HepG2 (cell line): Measurements from ENCODE around the gene MYADML2. TPM values are rescaled to one million over a fixed set of nuclear protein-coding genes. Genes with fewer than 3 reads are reported as not detected.
A peak's percentile ranks its signal among the peaks of the same experiment; 100 is the strongest.

Experiments
- BATF2 ChIP-seq: sonication (generic); formaldehyde crosslinking; IDR thresholded peaks from 2 replicates; pipeline ENCODE4 v1.8.0; 2022; ENCODE audit warnings: mild to moderate bottlenecking, missing genetic modification reagents, moderate library complexity
- GATAD2A ChIP-seq: IDR thresholded peaks from 2 replicates; pipeline ENCODE4 v1.6.1; 2016
- HBP1 ChIP-seq: IDR thresholded peaks from 2 replicates; pipeline ENCODE4 v1.6.1; 2016; ENCODE audit warnings: low read depth, control low read depth
- MBD4 ChIP-seq: IDR thresholded peaks from 2 replicates; pipeline ENCODE4 v1.6.1; 2012; ENCODE audit warnings: low read length, inconsistent platforms, borderline replicate concordance
- NCOA5 ChIP-seq: sonication (generic); formaldehyde crosslinking; IDR thresholded peaks from 2 replicates; pipeline ENCODE4 v1.4.0; 2020; ENCODE audit warnings: missing genetic modification reagents
- PHB2 ChIP-seq: fragments of 450-650 bp; IDR thresholded peaks from 2 replicates; pipeline ENCODE4 v1.6.1; 2018; ENCODE audit not compliant: partially characterized antibody
- SNAPC5 ChIP-seq: sonication (generic); formaldehyde crosslinking; IDR thresholded peaks from 2 replicates; pipeline ENCODE4 v1.8.1; 2023; ENCODE audit warnings: mild to moderate bottlenecking, missing genetic modification reagents, borderline replicate concordance
- TMF1 ChIP-seq: sonication (generic); formaldehyde crosslinking; IDR thresholded peaks from 2 replicates; pipeline ENCODE4 v1.8.1; 2022; ENCODE audit warnings: low read depth, missing genetic modification reagents
- ZBTB39 ChIP-seq: sonication (generic); formaldehyde crosslinking; IDR thresholded peaks from 2 replicates; pipeline ENCODE4 v1.5.0; 2020; ENCODE audit warnings: missing genetic modification reagents
- ZBTB7A ChIP-seq: sonication (generic); formaldehyde crosslinking; IDR thresholded peaks from 2 replicates; pipeline ENCODE4 v1.8.0; 2022; ENCODE audit warnings: mild to moderate bottlenecking, missing genetic modification reagents
- ZMYM4 ChIP-seq: sonication (generic); formaldehyde crosslinking; IDR thresholded peaks from 2 replicates; pipeline ENCODE4 v1.8.1; 2023; ENCODE audit warnings: mild to moderate bottlenecking, missing genetic modification reagents
- ZNF160 ChIP-seq: sonication (generic); formaldehyde crosslinking; IDR thresholded peaks from 2 replicates; pipeline ENCODE4 v1.8.0; 2022; ENCODE audit warnings: mild to moderate bottlenecking, inconsistent platforms, missing genetic modification reagents
- ZNF484 ChIP-seq: sonication (generic); formaldehyde crosslinking; IDR thresholded peaks from 2 replicates; pipeline ENCODE4 v1.5.1; 2020; ENCODE audit warnings: mild to moderate bottlenecking, low read depth, missing genetic modification reagents, borderline replicate concordance
- ZNF558 ChIP-seq: sonication (generic); formaldehyde crosslinking; IDR thresholded peaks from 2 replicates; pipeline ENCODE4 v1.9.0; 2022; ENCODE audit warnings: mild to moderate bottlenecking, missing genetic modification reagents, borderline replicate concordance
- ZNF605 ChIP-seq: sonication (generic); formaldehyde crosslinking; IDR thresholded peaks from 2 replicates; pipeline ENCODE4 v1.8.0; 2022; ENCODE audit warnings: mild to moderate bottlenecking, missing genetic modification reagents
- ZNF670 ChIP-seq: sonication (generic); formaldehyde crosslinking; IDR thresholded peaks from 2 replicates; pipeline ENCODE4 v1.8.0; 2022; ENCODE audit warnings: mild to moderate bottlenecking, missing genetic modification reagents, borderline replicate concordance
- ZNF710 ChIP-seq: sonication (generic); formaldehyde crosslinking; IDR thresholded peaks from 2 replicates; pipeline ENCODE4 v1.5.0; 2020; ENCODE audit warnings: mild to moderate bottlenecking, missing genetic modification reagents, borderline replicate concordance
- ZNF770 ChIP-seq: sonication (generic); formaldehyde crosslinking; IDR thresholded peaks from 2 replicates; pipeline ENCODE4 v1.5.0; 2020; ENCODE audit warnings: mild to moderate bottlenecking, missing genetic modification reagents
- ZNF777 ChIP-seq: sonication (generic); formaldehyde crosslinking; IDR thresholded peaks from 2 replicates; pipeline ENCODE4 v1.4.0; 2020; ENCODE audit warnings: missing genetic modification reagents
- ZNF850 ChIP-seq: sonication (generic); formaldehyde crosslinking; conservative IDR thresholded peaks from 2 replicates; pipeline ENCODE4 v1.9.0; 2021; ENCODE audit warnings: mild to moderate bottlenecking, missing genetic modification reagents
- polyA plus RNA-seq, 8 experiments: library from polyadenylated mRNA; depleted of rRNA in 3 of 8; stranded (reverse) in 7 of 8; unstranded in 1 of 8; fragments of >200 nt; fragmentation: Illumina TruSeq in 4 of 8; extraction: Trizol in 4 of 8; gene quantifications; 2 replicates each; pipeline versions ENCODE4 v1.2.1 to v1.2.3, GENCODE V29; 2011 to 2016; ENCODE audit warnings: low read depth in 4 of 8, missing spikeins in 1 of 8, mixed read lengths in 1 of 8; ENCODE audit not compliant: insufficient read depth in 1 of 8
- total RNA-seq, 5 experiments: library from RNA; depleted of rRNA; stranded (reverse); fragments of >200 nt; fragmentation: Illumina TruSeq; extraction: Trizol; gene quantifications; 2 replicates each; pipeline ENCODE4 v1.2.3, GENCODE V29; 2016; ENCODE audit warnings: low read depth in 1 of 5

Gene MYADML2
- total and polyA plus RNA-seq, 2 of the 13 experiments (the other 11 are each of a cell fraction or from before 2014, with no cell fraction given), result not detected

- no peak; the same call in 1 of the 2 replicates for TF ChIP-seq ZNF710 (CRISPR knock-in tag)
- peak; percentile 15; the same call in 1 of the 2 replicates for TF ChIP-seq BATF2 (CRISPR knock-in tag)
- TF ChIP-seq TMF1 (CRISPR knock-in tag), result peak; percentile 77; the same call in 1 of the 2 replicates
- TF ChIP-seq PHB2, result no peak
- 0 out of 2 replicates have a peak, but pooled peaks have one; percentile 26 for TF ChIP-seq ZNF484 (CRISPR knock-in tag)
- TF ChIP-seq HBP1, result no peak
- TF ChIP-seq ZNF777, result peak; percentile 52; the same call in 1 of the 2 replicates
- TF ChIP-seq SNAPC5, result 0 out of 2 replicates have a peak, but pooled peaks have one; percentile 90
- peak; percentile 39; the same call in 1 of the 2 replicates for TF ChIP-seq ZMYM4 (CRISPR knock-in tag)
- no peak for TF ChIP-seq GATAD2A
- 0 out of 2 replicates have a peak, but pooled peaks have one; percentile 26 for TF ChIP-seq ZNF670 (CRISPR knock-in tag)
- TF ChIP-seq ZNF558 (CRISPR knock-in tag), result peak; percentile 34; the same call in 1 of the 2 replicates
- no peak for TF ChIP-seq ZNF850 (CRISPR knock-in tag)
- TF ChIP-seq ZNF770, result peak; percentile 79; the same call in 1 of the 2 replicates
- peak; percentile 75 for TF ChIP-seq ZNF605 (CRISPR knock-in tag)
- no peak for TF ChIP-seq ZBTB39 (CRISPR knock-in tag)
- TF ChIP-seq ZNF160 (CRISPR knock-in tag), result no peak
- TF ChIP-seq NCOA5 (CRISPR knock-in tag), result 0 out of 2 replicates have a peak, but pooled peaks have one; percentile 16
- TF ChIP-seq MBD4, result no peak
- TF ChIP-seq ZBTB7A, result peak; percentile 77; the same call in 1 of the 2 replicates
Measured at GRCh38 chr17:81993729-81994592, 46.9 kb upstream of the MYADML2 start (continued).
